DND-41 (cell line): Measurements from ENCODE around the gene GAN.

Source experiments
- CTCF ChIP-seq: IDR thresholded peaks from 2 replicates; pipeline ENCODE4 v1.5.1; 2012; ENCODE audit warnings: borderline replicate concordance, low read length, moderate library complexity, mild to moderate bottlenecking; ENCODE audit not compliant: poor library complexity, severe bottlenecking; ENCODE audit errors: extremely low read depth
- EZH2 ChIP-seq: IDR thresholded peaks from 3 replicates; pipeline ENCODE4 v1.6.1; 2012; ENCODE audit warnings: borderline replicate concordance, low read depth, mild to moderate bottlenecking, moderate library complexity, low read length, inconsistent platforms; ENCODE audit not compliant: severe bottlenecking

- TF ChIP-seq CTCF = no peak
- TF ChIP-seq EZH2 = no peak
Measured at GRCh38 chr16:81431554-81432353, 117.0 kb downstream of the GAN start.
